GM21423 (cell line): ENCODE results near the gene ZBTB1.
"Not testable (repeated sequence)": the region's sequence is repeated elsewhere in the genome, so short reads cannot be mapped to it uniquely, and the experiment has no call there.

Experiments
- ATAC-seq: cut with Tn5 transposase; IDR thresholded peaks from one replicate; pipeline ENCODE4 v1.9.1; 2021; ENCODE audit warnings: mild to moderate bottlenecking, moderate library complexity; ENCODE audit not compliant: unreplicated experiment

Gene ZBTB1

GRCh38 chr14:64563696-64564095 lies 59.1 kb downstream of the ZBTB1 start:
- ATAC-seq, result no peak

- ATAC-seq, result no peak
These were observed 62.1 kb downstream of the ZBTB1 start for GRCh38 chr14:64566651-64567122.

- no peak for ATAC-seq
These were observed 64.6 kb downstream of the ZBTB1 start for GRCh38 chr14:64569138-64569631.

GRCh38 chr14:64569646-64570045 lies 65.1 kb downstream of the ZBTB1 start:
- not testable (repeated sequence) for ATAC-seq

- ATAC-seq, result no peak
These were observed 68.0 kb downstream of the ZBTB1 start for GRCh38 chr14:64572386-64573104.

- no peak for ATAC-seq
These were observed 68.5 kb downstream of the ZBTB1 start for GRCh38 chr14:64573109-64573508.
